ENCODE measurements around the gene SBF2.

Gene SBF2

DNA sequence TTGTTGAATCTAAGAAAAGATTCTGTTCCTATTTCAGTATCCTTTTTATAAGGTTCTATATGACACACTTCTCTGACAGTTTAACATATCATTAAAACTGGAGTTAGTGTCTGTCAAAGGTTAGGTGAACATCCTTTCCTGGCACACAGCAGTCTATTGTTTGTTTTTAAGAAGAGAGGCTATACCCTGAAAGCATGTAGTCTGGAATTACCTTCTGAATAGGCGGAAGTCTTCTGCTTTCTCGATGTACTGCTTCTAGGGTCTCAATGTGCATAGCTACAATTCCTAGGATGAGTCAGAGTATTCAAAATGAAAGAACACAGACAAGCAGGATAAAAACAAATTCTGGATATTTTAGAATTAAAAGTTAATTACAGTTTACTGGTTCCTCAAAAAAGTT, 441.6 kb downstream of the SBF2 start:
- Histone ChIP-seq H2AK5ac (ENCODE audit: low read depth, low read length) (no peak overlapping the region), H4K8ac (ENCODE audit: low read depth, low read length) (no peak overlapping the region), H3K4me1 (ENCODE audit: control insufficient read depth in 2 of 2, insufficient read depth in 1 of 2, low read depth in 1 of 2, low read length in 2 of 2) (no peaks in the 10 kb centered on the region), H3K4ac (ENCODE audit: low read length) (no peak overlapping the region), H2BK120ac (ENCODE audit: low read depth, low read length) (no peak overlapping the region), H3K18ac (ENCODE audit: low read length) (no peak overlapping the region), H4K91ac (ENCODE audit: low read depth, low read length, poor library complexity) (no peak overlapping the region), H3K9me3 (replicated peaks in 1 of 2; ENCODE audit: control insufficient read depth in 2 of 2, insufficient read depth in 1 of 2, low read depth in 1 of 2, low read length in 2 of 2) (no peaks in the 10 kb centered on the region), H2BK12ac (ENCODE audit: low read length) (no peak overlapping the region), H3K79me1 (ENCODE audit: low read depth, low read length) (no peaks in the 10 kb centered on the region), H2BK15ac (ENCODE audit: low read length) (no peak overlapping the region), H3K14ac (ENCODE audit: low read length) (no peak overlapping the region), H3K4me2 (ENCODE audit: insufficient read depth, low read length, poor library complexity, severe bottlenecking) (no peak overlapping the region), H2BK5ac (ENCODE audit: low read length) (no peak overlapping the region), H3K23ac (ENCODE audit: low read depth, low read length, poor library complexity) (no peak overlapping the region), H3K36me3 (replicated peaks in 1 of 2; ENCODE audit: control insufficient read depth in 2 of 2, insufficient read depth in 2 of 2, low read length in 2 of 2) (peaks cover 9 to 29% of the 10 kb centered on the region in 2 donors), H3K27me3 (ENCODE audit: control insufficient read depth in 3 of 3, insufficient read depth in 3 of 3, low read depth in 1 of 3, low read length in 3 of 3) (no peaks in the 10 kb centered on the region), H3K4me3 (ENCODE audit: low read length in 2 of 2) (no peak overlapping the region), H3K9ac (ENCODE audit: low read depth, low read length, poor library complexity) (no peak overlapping the region), H3K27ac (replicated peaks; ENCODE audit: low read length) (no peak overlapping the region), H2AFZ (ENCODE audit: low read length) (no peak overlapping the region)
- WGBS, 2 donors (ENCODE audit: extremely low coverage in 2 of 2, insufficient read length in 2 of 2, insufficient replicate concordance in 1 of 2) = no CpG with 5 or more reads among the region's 2 CpGs
- no peak for DNase-seq (ENCODE audit: low spot score)

DNA sequence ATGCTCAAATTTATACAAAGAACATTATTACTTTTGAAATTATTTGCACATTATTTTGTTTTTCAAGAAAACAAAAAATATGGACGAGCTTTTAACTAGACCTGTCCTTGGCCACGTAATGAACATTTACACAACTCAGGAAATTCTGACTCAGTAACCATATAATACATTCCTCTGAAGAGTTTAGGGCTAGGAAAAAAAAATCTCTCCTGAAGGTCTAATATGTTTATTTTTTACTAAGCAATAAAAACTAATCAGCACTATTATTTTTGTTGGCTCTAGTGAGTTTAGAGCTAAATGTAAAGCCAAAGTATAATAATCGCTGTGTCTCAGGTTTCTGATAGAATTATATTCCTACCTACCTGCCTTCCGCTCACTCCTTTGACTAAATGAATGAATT, 442.7 kb downstream of the SBF2 start:
- H3K14ac ChIP-seq (ENCODE audit: low read length) = no peak overlapping the region
- H2AK5ac ChIP-seq (ENCODE audit: low read depth, low read length) = no peak overlapping the region
- H2BK12ac ChIP-seq (ENCODE audit: low read length) = no peak overlapping the region
- H3K79me1 ChIP-seq (ENCODE audit: low read depth, low read length) = no peaks in the 10 kb centered on the region
- DNase-seq (ENCODE audit: low spot score) = no peak
- H3K4me1 ChIP-seq (ENCODE audit: control insufficient read depth in 2 of 2, insufficient read depth in 1 of 2, low read depth in 1 of 2, low read length in 2 of 2) = peaks cover 0 to 1% of the 10 kb centered on the region in 2 donors
- H4K91ac ChIP-seq (ENCODE audit: low read depth, low read length, poor library complexity) = no peak overlapping the region
- H3K23ac ChIP-seq (ENCODE audit: low read depth, low read length, poor library complexity) = no peak overlapping the region
- H2BK15ac ChIP-seq (ENCODE audit: low read length) = no peak overlapping the region
- no peaks in the 10 kb centered on the region for H3K9me3 ChIP-seq (replicated peaks in 1 of 2; ENCODE audit: control insufficient read depth in 2 of 2, insufficient read depth in 1 of 2, low read depth in 1 of 2, low read length in 2 of 2)
- H2AFZ ChIP-seq (ENCODE audit: low read length) = no peak overlapping the region
- no CpG with 5 or more reads among the region's 4 CpGs for WGBS, 2 donors (ENCODE audit: extremely low coverage in 2 of 2, insufficient read length in 2 of 2, insufficient replicate concordance in 1 of 2)
- no peak overlapping the region for H2BK120ac ChIP-seq (ENCODE audit: low read depth, low read length)
- no peak overlapping the region for H3K4ac ChIP-seq (ENCODE audit: low read length)
- no peaks in the 10 kb centered on the region for H3K27me3 ChIP-seq (ENCODE audit: control insufficient read depth in 3 of 3, insufficient read depth in 3 of 3, low read depth in 1 of 3, low read length in 3 of 3)
- H3K4me3 ChIP-seq (ENCODE audit: low read length in 2 of 2) = no peak overlapping the region
- no peak overlapping the region for H3K27ac ChIP-seq (replicated peaks; ENCODE audit: low read length)
- H3K4me2 ChIP-seq (ENCODE audit: insufficient read depth, low read length, poor library complexity, severe bottlenecking) = no peak overlapping the region
- peaks cover 8 to 35% of the 10 kb centered on the region in 2 donors for H3K36me3 ChIP-seq (replicated peaks in 1 of 2; ENCODE audit: control insufficient read depth in 2 of 2, insufficient read depth in 2 of 2, low read length in 2 of 2)
- no peak overlapping the region for H2BK5ac ChIP-seq (ENCODE audit: low read length)
- H3K18ac ChIP-seq (ENCODE audit: low read length) = no peak overlapping the region
- no peak overlapping the region for H4K8ac ChIP-seq (ENCODE audit: low read depth, low read length)
- H3K9ac ChIP-seq (ENCODE audit: low read depth, low read length, poor library complexity) = no peak overlapping the region

- DNase-seq (ENCODE audit: low spot score) = no peak
- Histone ChIP-seq H3K18ac (ENCODE audit: low read length) (no peak overlapping the region), H3K4me1 (ENCODE audit: control insufficient read depth in 2 of 2, insufficient read depth in 1 of 2, low read depth in 1 of 2, low read length in 2 of 2) (peaks cover 0 to 1% of the 10 kb centered on the region in 2 donors), H3K79me1 (ENCODE audit: low read depth, low read length) (no peaks in the 10 kb centered on the region), H3K36me3 (replicated peaks in 1 of 2; ENCODE audit: control insufficient read depth in 2 of 2, insufficient read depth in 2 of 2, low read length in 2 of 2) (peaks cover 2 to 35% of the 10 kb centered on the region in 2 donors), H4K91ac (ENCODE audit: low read depth, low read length, poor library complexity) (no peak overlapping the region), H2BK12ac (ENCODE audit: low read length) (no peak overlapping the region), H2BK15ac (ENCODE audit: low read length) (no peak overlapping the region), H3K4ac (ENCODE audit: low read length) (no peak overlapping the region), H2AK5ac (ENCODE audit: low read depth, low read length) (no peak overlapping the region), H3K14ac (ENCODE audit: low read length) (no peak overlapping the region), H3K9ac (ENCODE audit: low read depth, low read length, poor library complexity) (no peak overlapping the region), H3K27ac (replicated peaks; ENCODE audit: low read length) (no peak overlapping the region), H2BK5ac (ENCODE audit: low read length) (no peak overlapping the region), H3K9me3 (replicated peaks in 1 of 2; ENCODE audit: control insufficient read depth in 2 of 2, insufficient read depth in 1 of 2, low read depth in 1 of 2, low read length in 2 of 2) (no peaks in the 10 kb centered on the region), H2BK120ac (ENCODE audit: low read depth, low read length) (no peak overlapping the region), H3K27me3 (ENCODE audit: control insufficient read depth in 3 of 3, insufficient read depth in 3 of 3, low read depth in 1 of 3, low read length in 3 of 3) (no peaks in the 10 kb centered on the region), H4K8ac (ENCODE audit: low read depth, low read length) (no peak overlapping the region), H2AFZ (ENCODE audit: low read length) (no peak overlapping the region), H3K23ac (ENCODE audit: low read depth, low read length, poor library complexity) (no peak overlapping the region), H3K4me2 (ENCODE audit: insufficient read depth, low read length, poor library complexity, severe bottlenecking) (no peak overlapping the region), H3K4me3 (ENCODE audit: low read length in 2 of 2) (no peak overlapping the region)
- WGBS, 2 donors (ENCODE audit: extremely low coverage in 2 of 2, insufficient read length in 2 of 2, insufficient replicate concordance in 1 of 2) = no CpG with 5 or more reads among the region's 1 CpG
Observed at GRCh38 chr11:9850224-9850895, 443.7 kb downstream of the SBF2 start.

DNA sequence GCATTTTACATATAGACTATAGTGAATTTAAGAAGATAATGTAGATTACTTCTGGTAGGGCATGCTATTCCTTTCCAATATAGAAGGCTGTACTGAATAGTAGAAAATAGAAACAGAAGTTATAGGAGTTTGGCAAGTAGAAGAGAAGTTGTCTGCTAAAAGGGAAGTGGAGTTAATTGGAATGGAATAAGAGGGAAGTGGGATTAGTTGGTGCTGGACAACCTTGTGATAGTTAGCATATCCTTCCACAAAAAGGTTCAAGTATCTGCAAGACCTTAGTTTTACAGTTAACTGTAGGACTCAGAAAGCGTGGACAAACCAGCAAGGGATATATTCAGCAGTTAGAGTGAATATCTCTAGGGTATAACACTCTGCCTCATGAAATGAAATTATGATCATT, 444.6 kb downstream of the SBF2 start:
- H3K79me1 ChIP-seq (ENCODE audit: low read depth, low read length) = no peaks in the 10 kb centered on the region
- H2AK5ac ChIP-seq (ENCODE audit: low read depth, low read length) = no peak overlapping the region
- H3K4me2 ChIP-seq (ENCODE audit: insufficient read depth, low read length, poor library complexity, severe bottlenecking) = no peak overlapping the region
- no peak overlapping the region for H3K9ac ChIP-seq (ENCODE audit: low read depth, low read length, poor library complexity)
- H2BK120ac ChIP-seq (ENCODE audit: low read depth, low read length) = no peak overlapping the region
- no peak overlapping the region for H2BK15ac ChIP-seq (ENCODE audit: low read length)
- H2BK5ac ChIP-seq (ENCODE audit: low read length) = no peak overlapping the region
- H3K9me3 ChIP-seq (replicated peaks in 1 of 2; ENCODE audit: control insufficient read depth in 2 of 2, insufficient read depth in 1 of 2, low read depth in 1 of 2, low read length in 2 of 2) = no peaks in the 10 kb centered on the region
- no peak overlapping the region for H3K18ac ChIP-seq (ENCODE audit: low read length)
- H3K27me3 ChIP-seq (ENCODE audit: control insufficient read depth in 3 of 3, insufficient read depth in 3 of 3, low read depth in 1 of 3, low read length in 3 of 3) = no peaks in the 10 kb centered on the region
- no peak overlapping the region for H3K4me3 ChIP-seq (ENCODE audit: low read length in 2 of 2)
- WGBS, 2 donors (ENCODE audit: extremely low coverage in 2 of 2, insufficient read length in 2 of 2, insufficient replicate concordance in 1 of 2) = no CpG with 5 or more reads among the region's 1 CpG
- H3K4ac ChIP-seq (ENCODE audit: low read length) = no peak overlapping the region
- no peak overlapping the region for H3K14ac ChIP-seq (ENCODE audit: low read length)
- no peak overlapping the region for H4K8ac ChIP-seq (ENCODE audit: low read depth, low read length)
- DNase-seq (ENCODE audit: low spot score) = no peak
- H4K91ac ChIP-seq (ENCODE audit: low read depth, low read length, poor library complexity) = no peak overlapping the region
- H3K36me3 ChIP-seq (replicated peaks in 1 of 2; ENCODE audit: control insufficient read depth in 2 of 2, insufficient read depth in 2 of 2, low read length in 2 of 2) = peaks cover 2 to 36% of the 10 kb centered on the region in 2 donors
- H3K27ac ChIP-seq (replicated peaks; ENCODE audit: low read length) = no peak overlapping the region
- no peak overlapping the region for H3K23ac ChIP-seq (ENCODE audit: low read depth, low read length, poor library complexity)
- peaks cover 0 to 1% of the 10 kb centered on the region in 2 donors for H3K4me1 ChIP-seq (ENCODE audit: control insufficient read depth in 2 of 2, insufficient read depth in 1 of 2, low read depth in 1 of 2, low read length in 2 of 2)
- H2AFZ ChIP-seq (ENCODE audit: low read length) = no peak overlapping the region
- H2BK12ac ChIP-seq (ENCODE audit: low read length) = no peak overlapping the region
